Islet of Langerhans (tissue), 1 donor: ENCODE measurements around the gene CXCL16.

Experiments used
- FAIRE-seq: peaks from one replicate; lab custom pipeline; 2011; peaks lifted over from hg19 to GRCh38; lab: Jason Lieb, UNC

Gene CXCL16

DNA sequence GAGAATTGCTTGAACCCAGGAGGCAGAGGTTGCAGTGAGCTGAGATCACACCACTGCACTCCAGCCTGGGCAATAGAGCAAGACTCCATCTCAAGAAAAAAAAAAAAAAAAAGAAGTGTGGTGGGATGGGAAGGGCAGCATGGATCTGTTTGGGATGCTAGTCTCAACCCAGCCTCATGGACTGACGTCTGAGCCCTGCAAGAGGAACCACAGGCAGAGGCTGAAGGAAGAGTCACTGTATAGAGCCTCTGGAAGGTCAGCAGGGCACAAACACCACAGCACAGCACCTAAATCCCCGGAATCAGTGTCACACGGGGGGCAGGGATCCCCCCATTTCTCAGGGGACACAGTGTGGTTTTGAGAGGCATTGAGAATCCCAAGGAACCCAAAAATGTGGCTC, 10.9 kb upstream of the CXCL16 start:
- FAIRE-seq = no peak

DNA sequence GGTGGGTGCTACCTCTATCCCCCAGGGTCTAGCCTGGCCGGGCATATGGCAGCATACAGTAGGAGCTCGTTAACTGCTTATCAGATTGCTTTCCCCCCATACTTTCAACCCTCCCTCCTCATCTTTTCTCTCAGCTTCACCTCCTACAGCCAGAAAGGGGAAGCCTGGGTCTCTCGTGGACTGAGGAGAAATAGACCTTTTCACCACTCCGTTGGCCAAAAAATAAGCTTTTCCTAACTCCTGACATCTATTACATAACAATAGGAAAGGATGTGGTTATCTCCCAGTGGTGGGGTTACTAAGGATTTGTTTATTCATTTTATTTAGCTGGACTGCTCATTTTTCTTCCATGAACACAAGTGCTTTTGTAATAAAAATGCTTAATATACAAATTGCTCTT, 9.0 kb upstream of the CXCL16 start:
- no peak for FAIRE-seq

DNA sequence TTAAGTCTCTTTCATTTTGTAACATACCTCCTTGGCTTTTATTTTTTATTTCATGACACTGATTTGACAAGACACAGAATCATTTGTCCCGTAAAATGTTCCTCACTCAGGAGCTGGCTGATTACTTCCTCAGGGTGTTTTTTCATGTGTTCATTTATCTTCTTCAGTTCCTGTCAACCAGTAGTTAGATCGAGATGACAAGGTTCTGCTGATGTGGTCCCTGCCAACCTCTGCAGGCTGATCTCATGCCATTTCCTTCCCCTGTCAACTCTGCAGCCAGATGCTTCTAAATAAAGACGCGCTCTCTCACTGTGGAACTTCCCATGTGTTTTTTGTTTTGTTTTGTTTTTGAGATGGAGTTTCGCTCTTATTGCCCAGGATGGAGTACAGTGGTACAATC, 8.1 kb upstream of the CXCL16 start:
- no peak for FAIRE-seq

DNA sequence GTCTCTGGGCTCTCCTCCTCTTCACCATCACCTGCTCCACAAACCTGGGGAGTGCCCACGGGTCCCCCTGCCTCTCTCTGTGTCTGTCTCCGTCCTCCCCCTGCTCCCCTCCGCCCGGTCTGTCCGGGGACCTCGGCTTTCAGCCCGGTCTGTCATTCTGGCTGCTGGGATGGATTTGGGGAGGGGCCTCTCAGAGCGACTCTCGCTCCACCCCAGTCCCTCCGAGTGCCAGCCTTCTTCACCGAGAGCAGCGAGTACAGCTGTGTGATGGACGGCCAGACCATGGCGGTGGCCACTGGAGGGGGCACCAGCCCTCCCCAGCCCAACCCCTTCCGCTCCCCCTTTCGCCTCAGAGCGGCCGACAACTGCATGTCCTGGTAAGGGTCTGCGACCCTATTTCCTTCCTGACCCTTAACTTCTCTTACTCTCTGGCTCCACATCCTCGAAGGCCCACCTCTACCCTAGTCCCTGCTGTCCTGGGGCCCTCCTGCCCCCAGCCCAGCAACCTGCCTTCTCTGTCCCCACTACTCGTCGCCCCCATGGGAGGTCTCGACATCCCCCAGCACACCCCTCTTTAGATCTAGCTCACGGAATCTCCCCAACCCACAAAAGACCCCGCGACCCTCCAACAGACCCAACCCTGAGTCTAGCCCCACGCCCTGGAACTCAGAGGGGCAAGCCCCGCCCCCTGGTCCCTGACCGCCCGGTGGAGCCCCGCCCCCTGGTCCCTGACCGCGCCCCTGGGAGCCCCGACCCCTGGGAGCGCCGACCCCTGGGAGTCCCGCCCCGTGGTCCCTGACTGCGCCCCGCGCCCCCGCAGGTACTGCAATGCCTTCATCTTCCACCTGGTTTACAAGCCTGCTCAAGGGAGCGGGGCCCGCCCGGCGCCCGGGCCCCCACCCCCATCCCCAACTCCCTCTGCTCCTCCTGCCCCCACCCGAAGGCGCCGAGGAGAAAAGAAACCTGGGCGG, 5.6 kb upstream of the CXCL16 start:
- FAIRE-seq = no peak

DNA sequence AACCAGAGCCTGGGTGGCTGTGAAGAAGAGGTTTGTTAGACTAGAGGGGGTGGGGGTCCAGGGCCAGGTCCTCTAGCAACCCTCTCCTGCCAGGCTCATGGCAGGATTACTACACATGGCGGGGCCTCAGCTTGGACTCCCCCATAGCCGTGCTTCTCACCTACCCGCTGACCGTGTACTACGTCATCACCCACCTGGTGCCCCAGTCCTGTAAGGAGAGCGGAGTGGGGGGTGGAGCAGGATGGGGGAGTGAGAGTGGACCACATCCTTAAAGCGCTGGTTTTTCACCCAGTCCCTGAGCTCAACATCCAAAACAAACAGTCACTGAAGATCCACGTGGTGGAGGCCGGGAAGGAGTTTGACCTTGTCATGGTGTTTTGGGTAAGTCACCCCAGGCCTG, 4.2 kb upstream of the CXCL16 start:
- FAIRE-seq = no peak

DNA sequence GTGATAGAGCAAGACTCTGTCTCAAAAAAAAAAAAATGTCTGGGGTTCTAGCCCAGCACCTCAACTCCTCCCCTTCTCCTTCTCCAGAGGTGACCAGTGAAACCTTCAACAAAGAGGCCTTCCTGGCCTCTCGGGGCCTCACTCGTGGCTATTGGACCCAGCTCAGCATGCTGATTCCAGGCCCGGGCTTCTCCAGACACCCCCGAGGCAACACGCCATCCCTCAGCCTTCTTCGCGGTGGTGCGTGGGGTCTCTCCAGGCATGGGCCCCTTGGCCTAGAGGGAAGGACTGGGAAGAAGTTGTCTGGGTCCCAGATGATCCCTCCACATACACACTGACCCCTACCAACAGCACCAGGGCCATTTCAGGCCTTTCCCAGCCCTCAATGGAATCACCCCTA, 3.5 kb upstream of the CXCL16 start:
- no peak for FAIRE-seq

DNA sequence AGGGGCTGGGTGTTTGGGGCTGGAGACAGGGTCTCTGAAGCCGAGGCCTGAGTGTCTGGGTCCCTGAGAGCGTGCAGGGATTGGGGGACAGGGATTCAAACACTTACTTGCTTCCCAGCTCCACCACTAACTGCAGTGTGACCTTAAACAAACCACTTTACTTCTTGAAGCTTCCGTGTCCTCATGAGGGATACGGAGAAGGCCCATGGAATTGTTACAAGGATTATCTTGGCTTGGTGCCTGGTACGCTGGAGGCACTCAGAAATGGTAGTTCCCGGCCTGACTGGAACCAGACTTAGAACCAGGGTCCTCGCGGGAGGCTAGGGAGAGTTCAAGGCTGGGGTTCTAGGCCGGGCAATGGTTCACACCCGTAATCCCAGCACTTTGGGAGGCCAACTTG, 2.9 kb upstream of the CXCL16 start:
- FAIRE-seq = no peak

DNA sequence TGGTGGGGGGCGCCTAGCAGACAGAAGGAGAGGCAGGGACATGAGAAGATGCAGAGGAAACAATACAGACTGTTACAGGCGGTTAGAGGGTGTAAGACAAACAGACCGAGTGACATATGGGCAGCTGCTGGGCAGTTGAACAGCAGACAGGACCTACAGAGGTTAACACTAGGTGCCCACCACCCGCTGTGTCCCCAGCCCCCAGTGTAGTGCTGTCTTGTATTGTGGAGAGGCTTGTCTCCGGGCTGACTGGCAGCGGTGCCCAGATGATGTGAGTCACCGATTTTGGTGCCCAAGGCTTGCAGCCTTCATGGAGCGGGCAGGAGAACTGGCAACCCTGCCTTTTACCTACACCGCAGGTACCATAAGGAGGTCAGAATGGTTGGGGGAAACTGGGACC, 2.4 kb upstream of the CXCL16 start:
- FAIRE-seq = no peak

DNA sequence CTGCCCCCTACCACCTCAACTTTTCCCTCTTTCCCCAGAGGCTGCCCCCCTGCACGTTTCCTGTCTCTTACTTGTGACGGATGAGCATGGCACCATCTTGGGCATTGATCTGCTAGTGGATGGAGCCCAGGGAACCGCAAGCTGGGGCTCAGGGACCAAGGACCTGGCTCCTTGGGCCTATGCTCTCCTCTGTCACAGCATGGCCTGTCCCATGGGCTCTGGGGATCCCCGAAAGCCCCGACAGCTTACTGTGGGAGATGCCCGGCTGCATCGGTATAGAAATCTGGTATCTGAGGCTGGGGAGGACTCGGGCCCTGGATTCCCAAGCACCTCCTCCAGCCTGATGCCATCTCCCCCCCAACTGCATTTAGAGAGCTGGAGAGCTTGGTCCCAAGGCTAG, 1.8 kb upstream of the CXCL16 start:
- no peak for FAIRE-seq

DNA sequence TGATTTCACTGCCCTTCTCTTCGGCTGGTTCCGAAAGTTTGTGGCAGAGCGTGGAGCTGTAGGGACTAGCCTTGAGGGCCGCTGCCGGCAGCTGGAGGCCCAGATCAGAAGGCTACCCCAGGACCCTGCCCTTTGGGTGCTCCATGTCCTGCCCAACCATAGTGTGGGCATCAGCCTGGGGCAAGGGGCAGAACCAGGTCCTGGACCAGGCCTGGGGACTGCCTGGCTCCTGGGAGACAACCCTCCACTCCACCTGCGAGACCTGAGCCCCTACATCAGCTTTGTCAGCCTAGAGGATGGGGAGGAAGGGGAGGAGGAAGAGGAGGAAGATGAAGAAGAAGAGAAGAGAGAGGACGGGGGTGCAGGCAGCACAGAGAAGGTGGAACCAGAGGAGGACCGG, 856 bp upstream of the CXCL16 start:
- FAIRE-seq = no peak

DNA sequence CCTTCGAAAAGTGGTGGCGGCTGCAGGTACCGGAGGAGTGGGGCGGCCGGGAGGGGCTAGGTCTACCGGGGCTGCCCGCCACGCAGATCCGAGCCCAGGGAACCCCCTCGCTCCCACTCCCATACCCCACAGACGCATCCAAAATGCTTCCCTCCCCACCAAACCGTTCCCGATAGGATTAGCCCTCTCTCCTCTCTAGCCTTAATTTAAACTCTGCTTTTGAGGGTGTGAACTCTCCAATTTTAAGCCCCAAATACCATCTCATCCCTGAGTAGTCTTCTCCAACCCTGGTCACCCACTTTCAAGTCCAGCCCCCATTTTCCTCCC, 260 bp upstream of the CXCL16 start:
- FAIRE-seq = no peak

DNA sequence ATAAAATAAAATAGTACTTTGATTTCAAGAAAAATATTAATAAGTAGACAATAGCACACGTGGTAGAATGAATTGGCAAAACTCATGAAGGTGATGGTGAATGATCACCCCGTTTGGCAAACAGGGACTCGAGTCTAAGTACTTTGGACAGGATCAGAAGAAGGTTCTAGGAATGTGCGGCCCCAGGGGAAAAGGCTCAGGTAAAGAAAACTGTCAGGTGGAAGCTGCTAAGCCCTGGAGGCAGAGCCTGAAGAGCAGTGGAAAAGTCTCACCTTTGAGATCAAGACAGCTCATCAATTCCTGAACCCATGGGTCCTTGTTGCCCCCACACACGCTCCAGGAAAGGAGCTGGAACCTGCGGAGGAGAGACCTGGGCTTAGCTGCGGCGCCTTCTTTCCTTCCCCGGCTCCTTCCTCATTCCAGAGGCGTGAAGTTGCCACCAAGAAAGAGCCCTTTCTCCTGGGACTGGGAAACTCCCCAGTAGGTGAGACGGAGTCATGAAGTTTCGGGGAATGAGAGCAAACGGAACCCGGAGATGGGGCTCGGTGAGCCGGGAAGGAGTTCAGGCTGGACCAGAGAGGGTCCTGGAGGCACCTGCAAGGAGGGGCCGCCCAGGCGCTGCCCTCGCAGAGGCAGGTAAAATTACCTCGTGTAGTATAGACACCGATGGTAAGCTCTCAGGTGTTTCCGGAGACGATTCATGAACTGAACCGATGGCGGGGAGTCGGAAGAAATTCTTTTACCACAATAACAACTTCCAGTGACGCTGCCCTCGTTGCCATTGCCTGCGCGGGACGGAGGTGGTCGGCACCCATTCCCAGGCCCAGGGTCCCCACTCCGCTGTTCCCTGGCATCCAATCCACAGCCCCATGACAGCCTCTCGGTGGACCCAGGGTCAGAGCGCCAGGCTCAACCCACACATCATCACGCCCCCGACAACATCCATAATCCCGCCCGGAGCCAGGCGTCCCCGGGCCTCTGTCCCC, 1.3 kb downstream of the CXCL16 start:
- no peak for FAIRE-seq

DNA sequence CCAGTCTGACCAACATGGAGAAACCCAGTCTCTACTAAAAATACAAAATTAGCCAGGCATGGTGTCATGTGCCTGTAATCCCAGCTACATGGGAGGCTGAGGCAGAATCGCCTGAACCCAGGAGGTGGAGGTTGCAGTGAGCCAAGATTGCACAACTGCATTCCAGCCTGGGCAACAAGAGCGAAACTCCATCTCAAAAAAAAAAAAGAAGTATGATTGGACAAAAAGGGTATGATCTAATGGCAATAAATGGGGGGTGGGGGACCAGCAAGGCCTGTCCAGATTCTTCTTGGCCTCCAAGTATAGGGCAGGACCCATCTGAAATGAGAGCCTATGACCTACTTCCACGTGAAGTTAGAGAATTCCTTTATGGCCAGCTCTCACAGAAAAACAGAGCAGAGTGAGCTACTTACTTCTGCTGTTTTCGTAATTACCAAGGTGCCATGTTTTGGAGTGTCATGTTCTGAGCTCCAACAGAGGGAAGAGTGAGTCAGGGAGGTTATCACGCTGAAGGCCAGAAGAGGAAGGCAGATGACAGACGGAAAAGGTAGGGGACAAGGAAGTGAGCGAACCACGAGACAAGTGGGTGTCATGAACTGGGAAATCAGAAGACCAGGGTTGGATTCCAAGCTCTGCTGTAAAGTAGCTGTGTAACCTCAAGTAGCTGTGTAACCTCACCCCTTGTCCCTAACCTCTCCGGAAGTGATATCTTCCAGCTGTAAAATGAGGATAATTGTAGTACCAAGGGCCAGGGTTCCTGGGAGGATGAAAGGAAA, 3.7 kb downstream of the CXCL16 start:
- FAIRE-seq = no peak

DNA sequence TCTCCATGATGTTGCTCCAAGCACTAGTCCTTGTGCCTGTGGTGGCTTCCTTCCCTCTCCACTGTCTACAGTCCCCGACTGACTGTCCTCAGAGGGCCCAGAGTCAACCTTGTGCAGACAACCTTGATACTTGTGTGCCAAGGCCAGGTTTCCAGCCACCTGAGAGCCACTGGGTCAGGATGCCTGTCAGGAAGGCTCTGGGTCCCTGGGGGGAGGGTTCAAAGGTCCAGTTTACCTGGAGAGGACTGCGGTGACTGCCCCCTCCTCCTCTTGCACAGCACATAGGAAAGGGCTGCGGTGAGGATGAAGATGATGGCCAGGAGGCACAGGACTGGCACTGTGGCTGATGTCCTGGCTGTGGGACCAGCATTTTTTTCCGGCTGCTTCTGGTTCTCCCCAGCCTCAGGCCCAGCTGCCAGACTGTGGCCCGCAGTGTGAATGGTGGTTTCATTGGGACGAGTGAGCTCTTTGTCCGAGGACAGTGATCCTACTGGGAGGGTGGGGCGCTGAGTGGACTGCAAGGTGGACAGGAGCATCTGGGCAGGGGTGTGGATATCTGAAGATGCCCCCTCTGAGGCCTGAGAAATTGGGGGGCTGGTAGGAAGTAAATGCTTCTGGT, 4.8 kb downstream of the CXCL16 start:
- no peak for FAIRE-seq

DNA sequence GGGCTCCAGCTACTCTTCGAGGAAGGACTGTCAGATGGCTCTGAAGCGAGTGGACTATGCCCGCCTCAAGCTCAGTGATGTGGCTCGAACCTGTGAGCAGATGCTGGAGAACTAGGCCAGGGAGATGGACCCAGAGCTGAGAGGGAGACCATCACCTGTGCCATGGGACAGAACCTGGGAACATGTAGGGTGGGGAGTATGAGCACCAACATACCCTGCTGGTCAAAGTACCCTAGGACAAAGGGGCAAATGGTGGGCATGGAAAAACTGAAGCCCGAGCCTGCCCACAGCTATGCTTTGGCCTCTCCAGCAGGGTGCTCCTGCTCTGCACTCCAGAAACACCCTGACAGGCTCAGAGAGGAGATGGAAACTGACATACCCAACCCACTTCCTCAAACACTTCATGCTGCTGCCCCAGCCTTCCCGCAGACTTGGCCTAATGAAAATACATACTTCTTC, 6.6 kb downstream of the CXCL16 start:
- FAIRE-seq = no peak

DNA sequence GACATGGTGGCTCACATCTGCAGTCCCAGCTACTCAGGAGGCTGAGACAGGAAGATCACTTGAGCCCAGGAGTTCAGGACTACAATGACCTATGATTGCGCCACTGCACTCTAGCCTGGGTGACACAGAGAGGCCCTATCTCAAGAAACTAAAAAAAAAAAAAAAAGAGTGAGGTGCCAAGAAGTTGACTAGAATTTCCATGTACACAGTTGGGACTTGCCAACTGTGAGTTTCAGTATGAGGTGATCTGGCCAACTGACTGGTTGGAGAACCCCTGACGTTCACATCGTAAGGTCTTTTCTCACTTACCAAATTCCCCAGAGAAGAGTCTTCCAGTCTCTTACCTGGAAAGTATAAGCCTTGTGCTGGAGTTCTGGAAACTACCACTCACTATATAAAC, 11.6 kb downstream of the CXCL16 start:
- no peak for FAIRE-seq

DNA sequence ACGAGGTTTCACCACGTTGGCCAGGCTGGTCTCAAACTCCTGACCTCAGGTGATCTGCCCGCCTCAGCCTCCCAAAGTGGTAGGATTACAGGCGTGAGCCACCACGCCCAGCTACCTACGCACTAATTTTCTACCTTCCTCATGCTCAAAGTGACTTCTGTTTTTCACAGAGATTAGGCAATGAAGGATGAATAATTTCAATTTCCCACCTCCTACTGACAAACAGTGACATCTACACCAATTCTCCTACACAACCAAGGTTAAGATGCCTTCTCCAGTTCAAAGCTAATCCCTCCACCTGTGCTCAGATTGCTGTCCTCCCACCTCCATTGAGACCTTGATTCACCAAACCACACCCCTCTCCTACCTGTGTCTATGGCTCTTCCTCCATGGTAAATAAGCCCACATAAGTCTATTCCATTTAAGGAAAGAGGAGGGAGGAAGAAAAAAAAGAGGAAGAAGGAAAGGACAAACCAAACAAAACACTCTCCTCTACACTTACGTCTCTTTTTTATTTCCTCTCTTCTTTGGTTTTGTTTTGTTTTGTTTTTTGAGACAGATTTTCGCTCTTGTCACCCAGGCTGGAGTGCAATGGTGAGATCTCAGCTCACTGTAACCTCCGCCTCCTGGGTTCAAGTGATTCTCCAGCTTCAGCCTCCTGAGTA, 13.9 kb downstream of the CXCL16 start:
- no peak for FAIRE-seq

DNA sequence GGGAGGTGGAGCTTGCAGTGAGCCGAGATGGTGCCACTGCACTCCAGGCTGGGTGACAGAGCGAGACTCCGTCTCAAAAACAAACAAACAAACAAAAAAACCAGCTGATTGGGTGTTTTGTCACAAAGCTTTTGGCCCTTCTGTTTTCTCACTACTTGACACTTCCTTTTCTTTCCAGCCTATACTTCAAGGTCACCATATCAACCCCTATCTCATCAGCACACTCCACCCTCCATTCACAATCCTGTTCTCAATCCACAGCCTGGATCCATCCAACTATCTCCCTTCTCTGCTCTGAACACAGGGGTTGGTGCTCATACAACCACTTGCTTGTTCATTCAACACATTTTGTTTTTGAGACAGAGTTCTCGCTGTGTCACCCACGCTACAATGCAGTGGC, 15.1 kb downstream of the CXCL16 start:
- no peak for FAIRE-seq

DNA sequence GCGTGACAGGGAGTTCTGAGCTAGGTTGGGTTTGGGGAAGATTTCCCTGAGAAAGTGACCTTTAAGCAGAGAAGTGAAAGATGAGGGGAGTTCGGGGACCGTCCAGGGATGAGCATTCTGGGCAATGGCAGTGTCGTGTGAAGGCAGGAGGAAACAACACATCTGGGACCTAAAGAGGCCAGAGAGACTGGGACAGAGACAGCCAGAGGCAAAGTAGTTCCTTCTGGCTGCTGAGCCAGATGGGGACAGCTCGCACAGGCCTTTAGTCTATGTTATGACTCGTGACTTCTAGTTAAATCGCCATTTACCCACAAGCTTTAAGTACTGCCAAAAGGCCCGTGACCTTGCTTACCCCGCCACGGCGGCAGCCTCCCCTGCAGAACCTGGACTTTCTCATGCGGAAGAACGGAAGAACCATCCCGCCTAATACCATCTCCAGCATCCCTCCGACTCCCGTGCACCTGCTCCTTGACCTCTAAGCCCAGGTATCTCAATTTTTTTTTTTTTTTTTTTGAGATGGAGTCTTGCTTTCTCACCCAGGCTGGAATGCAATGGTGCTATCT, 17.0 kb downstream of the CXCL16 start:
- no peak for FAIRE-seq

DNA sequence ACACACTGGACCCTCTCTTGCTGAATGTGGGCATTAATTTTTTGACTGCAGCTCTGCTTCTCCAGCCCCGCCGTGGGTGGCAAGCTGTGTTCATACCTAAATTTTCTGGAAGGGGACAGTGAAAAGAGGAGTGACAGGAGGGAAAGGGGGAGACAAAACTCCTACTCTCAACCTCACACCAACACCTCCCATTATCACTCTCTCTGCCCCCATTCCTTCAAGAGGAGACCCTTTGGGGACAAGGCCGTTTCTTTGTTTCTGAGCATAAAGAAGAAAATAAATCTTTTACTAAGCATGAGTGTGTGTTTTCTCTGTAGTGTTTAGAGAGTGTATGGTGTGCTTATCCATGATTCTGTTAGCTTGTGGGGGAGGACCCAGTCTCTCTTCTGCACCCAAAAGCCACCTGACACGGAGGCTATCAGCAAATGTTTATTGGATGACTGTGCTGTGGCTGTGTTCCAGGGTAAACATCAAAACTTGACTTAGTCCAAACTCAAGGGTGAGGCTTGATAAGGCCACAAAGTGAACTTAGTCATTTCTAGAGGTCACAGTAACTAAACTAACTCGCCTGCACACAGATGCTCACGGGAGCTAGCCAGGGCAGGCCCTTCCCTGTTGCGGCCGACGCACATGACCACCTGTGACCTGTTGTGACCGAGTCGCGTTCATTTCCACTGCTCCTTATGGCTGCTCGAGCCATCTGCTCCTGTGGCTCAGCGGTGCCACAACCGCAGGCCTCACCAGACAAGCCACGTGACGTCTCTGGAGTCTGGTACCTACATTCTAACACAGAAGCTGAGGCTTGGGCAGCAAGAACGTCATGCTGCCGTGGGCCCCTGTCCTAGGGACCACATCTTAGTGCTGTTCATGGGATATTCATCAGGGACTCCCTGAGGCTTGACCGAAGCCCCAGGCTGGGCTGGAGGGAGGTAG, 18.3 kb downstream of the CXCL16 start:
- FAIRE-seq = peak; percentile 87
